SKM-1 treated with dmso at 0.1 percent for 144 hours (cell line): ENCODE results near the gene WDR76.

Source experiments
- DNase-seq: peaks from one replicate; lab custom pipeline; 2025; ENCODE audit not compliant: unreplicated experiment; lab: John Stamatoyannopoulos, UW

WDR76 gene

DNA sequence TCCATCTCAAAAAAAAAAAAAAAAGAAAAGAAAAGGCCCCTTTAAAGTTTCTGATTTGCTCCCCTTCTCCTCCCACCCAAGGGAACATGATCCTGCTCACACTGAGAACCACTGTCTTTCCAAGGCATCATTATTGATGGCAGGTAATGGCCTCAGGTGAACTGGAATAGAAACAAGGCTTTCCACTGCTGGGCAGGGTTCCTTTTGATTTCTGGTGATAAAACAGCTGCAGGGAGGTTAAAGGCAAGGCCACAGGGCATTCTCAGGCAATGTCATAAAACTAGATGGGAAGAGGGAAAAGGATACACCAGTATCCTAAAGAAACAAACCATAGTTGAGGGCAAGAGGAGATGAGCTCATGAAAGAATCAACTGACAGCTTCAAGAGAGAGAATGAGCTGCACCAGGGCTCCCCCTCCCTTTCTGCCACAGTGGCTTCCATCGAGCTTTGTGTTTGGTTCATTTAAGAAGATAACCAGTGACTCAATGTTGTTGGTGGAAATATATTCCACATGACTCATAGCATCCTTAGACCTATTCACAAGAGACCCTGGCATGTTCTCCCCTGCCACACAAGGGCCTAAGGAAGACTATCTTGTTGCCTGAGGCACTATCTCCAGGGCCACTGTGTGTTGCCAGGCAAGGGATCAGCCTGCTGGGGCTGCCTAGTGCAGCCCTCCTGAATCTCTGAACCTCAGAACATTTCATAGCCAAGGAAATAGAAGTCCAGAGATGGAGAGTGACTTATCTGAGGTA, 86.4 kb downstream of the WDR76 start:
- DNase-seq, result no peak

DNA sequence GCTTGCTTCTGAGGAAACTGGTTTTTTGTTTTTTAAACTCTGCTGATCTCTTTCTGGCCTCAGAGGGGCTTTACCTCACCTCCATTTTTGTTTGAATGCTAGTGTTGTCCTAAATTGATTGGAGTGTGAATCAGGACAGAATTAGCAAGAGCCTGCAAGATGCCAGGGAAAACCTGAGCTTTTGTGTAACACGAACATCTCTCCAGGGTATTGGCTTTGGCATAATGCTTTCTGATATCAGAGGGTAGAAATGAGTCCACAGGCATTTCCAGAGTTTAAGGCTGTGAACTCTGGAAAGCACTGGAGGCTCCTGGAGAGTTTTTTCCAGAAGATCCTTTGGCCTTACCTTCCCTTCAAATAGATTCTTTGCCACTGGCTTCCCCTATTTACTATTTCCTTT, 87.1 kb downstream of the WDR76 start:
- no peak for DNase-seq

DNA sequence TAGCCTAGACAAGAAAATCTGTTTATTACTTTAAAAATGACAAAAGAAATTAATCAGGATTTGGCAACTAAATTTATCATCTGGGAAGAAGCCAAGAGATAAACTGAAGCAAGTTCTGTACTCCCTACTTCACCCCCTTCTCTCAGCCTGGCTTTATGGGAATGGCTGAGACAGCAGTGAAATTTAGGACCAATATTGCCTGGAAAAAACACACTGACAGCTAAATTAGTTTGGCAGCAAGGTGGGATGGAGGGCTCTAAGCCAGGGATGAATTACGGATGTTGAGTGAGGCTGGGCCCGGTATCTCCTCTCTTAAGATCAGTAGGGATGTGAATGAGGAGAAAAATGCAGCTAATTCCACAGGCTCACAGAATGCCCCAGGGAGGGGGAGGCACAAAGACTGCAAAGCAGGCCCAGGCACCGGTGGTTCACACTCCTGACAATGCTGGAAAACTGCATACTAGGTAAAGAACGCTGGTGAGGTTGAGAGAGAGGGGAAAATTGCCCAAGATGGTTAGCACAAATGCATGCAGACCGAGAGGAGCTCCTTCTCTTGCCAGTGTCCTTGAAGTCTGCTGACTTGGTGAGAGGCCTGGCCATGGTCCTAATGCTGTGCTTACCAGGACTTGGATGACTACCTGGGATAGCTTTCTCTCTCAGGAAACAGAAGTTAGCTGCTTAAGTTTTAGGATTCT, 89.0 kb downstream of the WDR76 start:
- no peak for DNase-seq

DNA sequence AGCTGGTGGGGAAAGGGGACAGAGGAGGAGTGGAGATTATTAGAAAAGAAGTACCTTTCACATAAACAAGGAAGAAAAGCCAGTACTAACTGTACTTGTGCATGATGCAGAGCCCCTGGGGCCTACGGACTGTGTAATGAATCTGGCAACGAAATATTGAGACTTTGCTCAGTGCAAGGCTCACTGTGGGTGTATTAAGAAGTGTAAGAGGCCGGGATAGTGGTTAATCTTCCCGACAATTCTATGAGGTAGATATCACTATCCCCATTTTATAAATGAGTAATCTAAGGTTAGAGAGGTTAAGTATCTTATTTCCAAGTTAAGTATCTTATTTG, 89.5 kb downstream of the WDR76 start:
- DNase-seq, result no peak
